Fibroblast of lung (primary cell): ENCODE data around the gene C20orf141. TPM values are rescaled to one million over a fixed set of nuclear protein-coding genes. Genes with fewer than 3 reads are reported as not detected.

Experiments used
- DNase-seq, 2 donors: peaks; one replicate each; pipeline versions ENCODE4 v3.0.0 to v3.0.0-alpha.2; 2010; ENCODE audit warnings: low read depth in 2 of 2
- H2AFZ ChIP-seq: 2 replicates; pipeline ENCODE4 v1.5.1; 2012; ENCODE audit warnings: low read length, control low read depth, inconsistent platforms
- H3K27ac ChIP-seq: 2 replicates; pipeline ENCODE4 v1.5.1; 2011; ENCODE audit warnings: low read length, control low read depth; ENCODE audit not compliant: insufficient read depth
- H3K27me3 ChIP-seq: 2 replicates; pipeline ENCODE4 v1.5.1; 2011; ENCODE audit warnings: mild to moderate bottlenecking, low read length; ENCODE audit not compliant: control insufficient read depth, insufficient read depth
- H3K36me3 ChIP-seq: 2 replicates; pipeline ENCODE4 v1.5.1; 2011; ENCODE audit warnings: low read length; ENCODE audit not compliant: control insufficient read depth, insufficient read depth
- H3K4me1 ChIP-seq: 2 replicates; pipeline ENCODE4 v1.5.1; 2011; ENCODE audit warnings: low read length; ENCODE audit not compliant: control insufficient read depth, insufficient read depth; ENCODE audit errors: extremely low read depth
- H3K4me2 ChIP-seq: 2 replicates; pipeline ENCODE4 v1.5.1; 2011; ENCODE audit warnings: low read length, control low read depth; ENCODE audit not compliant: insufficient read depth; ENCODE audit errors: extremely low read depth
- H3K4me3 ChIP-seq, 4 experiments: fragments of 200-600 bp in 1 of 4; sonication (generic) in 1 of 4; replicated peaks in 1 of 4; 2 replicates each; pipeline ENCODE4 v1.5.1; 2011 to 2016; ENCODE audit warnings: low read length in 4 of 4, low read depth in 3 of 4, mild to moderate bottlenecking in 3 of 4, control low read depth in 2 of 4, inconsistent platforms in 1 of 4, mixed read lengths in 1 of 4; ENCODE audit not compliant: insufficient read depth in 1 of 4; ENCODE audit errors: control extremely low read depth in 1 of 4
- H3K79me2 ChIP-seq: 2 replicates; pipeline ENCODE4 v1.5.1; 2012; ENCODE audit warnings: mild to moderate bottlenecking, low read length, inconsistent platforms; ENCODE audit not compliant: control insufficient read depth, insufficient read depth
- H3K9ac ChIP-seq: 2 replicates; pipeline ENCODE4 v1.5.1; 2011; ENCODE audit warnings: mild to moderate bottlenecking, low read length, control low read depth; ENCODE audit not compliant: insufficient read depth
- H3K9me3 ChIP-seq: 2 replicates; pipeline ENCODE4 v1.5.1; 2012; ENCODE audit warnings: low read depth, low read length; ENCODE audit not compliant: control insufficient read depth, insufficient read depth
- H4K20me1 ChIP-seq: 2 replicates; pipeline ENCODE4 v1.5.1; 2011; ENCODE audit warnings: low read length; ENCODE audit not compliant: control insufficient read depth, insufficient read depth; ENCODE audit errors: extremely low read depth
- EZH2 ChIP-seq: IDR thresholded peaks from 2 replicates; pipeline ENCODE4 v1.5.1; 2012; ENCODE audit warnings: low read length, control low read depth, mild to moderate bottlenecking; ENCODE audit errors: missing control alignments
- polyA plus RNA-seq, 2 donors: library from polyadenylated mRNA; depleted of rRNA in 1 of 2; stranded (reverse) in 1 of 2; unstranded in 1 of 2; fragments of >200 nt; gene quantifications; 2 replicates each; pipeline ENCODE4 v1.2.1, GENCODE V29; 2011 to 2012; ENCODE audit warnings: missing spikeins in 1 of 2
- total RNA-seq: library from RNA; depleted of rRNA; stranded (reverse); fragments of >200 nt; gene quantifications from 2 replicates; pipeline ENCODE4 v1.2.1, GENCODE V29; 2014
- TF ChIP-seq, protein P1 (sequence below), 2 donors: IDR thresholded peaks in 1 of 2; conservative IDR thresholded peaks in 1 of 2; 1 replicate in 1 of 2; 2 replicates in 1 of 2; pipeline ENCODE4 v1.5.1; 2011 to 2012; ENCODE audit warnings: low read length in 2 of 2, control low read depth in 1 of 2, inconsistent platforms in 1 of 2, low read depth in 1 of 2, mild to moderate bottlenecking in 1 of 2

C20orf141 gene
- total and polyA plus RNA-seq, 2 donors (not counting 1 experiment from before 2014, with no cell fraction given), result 0.57 TPM; not detected in 1

DNA sequence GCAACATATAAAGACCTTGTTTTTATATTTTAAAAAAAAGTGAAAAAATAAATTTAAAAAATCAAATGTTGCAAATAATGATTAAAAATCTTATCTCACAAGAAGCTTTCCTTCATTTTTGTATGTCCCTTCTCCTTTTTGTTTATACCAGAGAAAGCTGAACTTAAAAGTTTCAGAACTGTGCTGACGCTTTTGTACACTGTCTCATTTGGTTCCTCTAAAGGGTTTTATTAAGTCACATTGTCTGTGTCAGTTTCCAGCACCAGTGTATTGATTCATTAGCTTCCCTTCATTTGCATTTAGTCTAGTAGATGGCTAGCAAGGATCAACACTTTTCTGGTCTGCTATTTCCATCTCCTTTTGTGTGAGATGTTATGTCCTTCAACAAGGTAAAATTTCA lies 19.0 kb downstream of the C20orf141 start:
- Histone ChIP-seq H3K4me2 (no peak overlapping the region), H3K27ac (no peak overlapping the region), H3K36me3 (peaks cover 10% of the 10 kb centered on the region), H3K4me3 (no peak overlapping the region), H3K79me2 (no peaks in the 10 kb centered on the region), H3K27me3 (no peaks in the 10 kb centered on the region), H2AFZ (no peak overlapping the region), H3K9me3 (no peaks in the 10 kb centered on the region), H3K9ac (no peak overlapping the region), H4K20me1 (no peaks in the 10 kb centered on the region), H3K4me1 (no peaks in the 10 kb centered on the region)
- TF ChIP-seq, protein P1, sequence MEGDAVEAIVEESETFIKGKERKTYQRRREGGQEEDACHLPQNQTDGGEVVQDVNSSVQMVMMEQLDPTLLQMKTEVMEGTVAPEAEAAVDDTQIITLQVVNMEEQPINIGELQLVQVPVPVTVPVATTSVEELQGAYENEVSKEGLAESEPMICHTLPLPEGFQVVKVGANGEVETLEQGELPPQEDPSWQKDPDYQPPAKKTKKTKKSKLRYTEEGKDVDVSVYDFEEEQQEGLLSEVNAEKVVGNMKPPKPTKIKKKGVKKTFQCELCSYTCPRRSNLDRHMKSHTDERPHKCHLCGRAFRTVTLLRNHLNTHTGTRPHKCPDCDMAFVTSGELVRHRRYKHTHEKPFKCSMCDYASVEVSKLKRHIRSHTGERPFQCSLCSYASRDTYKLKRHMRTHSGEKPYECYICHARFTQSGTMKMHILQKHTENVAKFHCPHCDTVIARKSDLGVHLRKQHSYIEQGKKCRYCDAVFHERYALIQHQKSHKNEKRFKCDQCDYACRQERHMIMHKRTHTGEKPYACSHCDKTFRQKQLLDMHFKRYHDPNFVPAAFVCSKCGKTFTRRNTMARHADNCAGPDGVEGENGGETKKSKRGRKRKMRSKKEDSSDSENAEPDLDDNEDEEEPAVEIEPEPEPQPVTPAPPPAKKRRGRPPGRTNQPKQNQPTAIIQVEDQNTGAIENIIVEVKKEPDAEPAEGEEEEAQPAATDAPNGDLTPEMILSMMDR (conservative IDR thresholded peaks at IDR 0.05 in 1 of 2, IDR thresholded peaks at IDR 0.05 in 1 of 2; ENCODE audit: low read depth in 1 of 2, low read length in 2 of 2), result no peak
- TF ChIP-seq EZH2, result no peak
- DNase-seq, result no peak

DNA sequence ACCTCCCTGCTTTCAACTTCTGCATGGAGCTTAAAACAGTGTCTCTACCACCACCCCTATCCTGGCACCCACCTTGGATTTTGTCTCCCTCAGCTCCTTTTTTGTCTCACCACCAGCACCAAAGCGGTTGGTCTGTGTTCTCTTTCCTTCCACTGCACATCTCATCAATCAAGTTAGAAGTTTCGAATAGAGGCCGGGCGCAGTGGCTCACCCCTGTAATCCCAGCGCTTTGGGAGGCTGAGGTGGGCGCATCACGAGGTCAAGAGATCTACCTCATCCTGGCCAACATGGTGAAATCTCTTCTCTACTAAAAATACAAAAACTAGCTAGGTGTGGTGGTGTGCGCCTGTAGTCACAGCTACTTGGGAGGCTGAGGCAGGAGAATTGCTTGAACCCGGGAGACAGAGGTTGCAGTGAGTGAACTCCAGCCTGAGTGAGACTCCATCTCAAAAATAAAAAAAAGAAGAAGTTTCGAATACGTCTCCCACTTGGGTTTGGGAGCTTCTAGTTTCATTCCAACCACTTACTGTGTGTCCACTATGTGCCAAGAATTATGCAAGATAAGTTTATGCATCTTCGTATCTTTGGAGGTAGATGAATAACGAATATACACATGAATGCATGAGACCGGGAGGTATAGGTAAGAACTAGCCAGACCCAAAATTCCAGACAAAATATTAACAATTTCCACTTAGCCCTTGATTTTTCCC lies 19.8 kb downstream of the C20orf141 start:
- Histone ChIP-seq H3K36me3 (peaks cover 10% of the 10 kb centered on the region), H3K27ac (no peak overlapping the region), H4K20me1 (no peaks in the 10 kb centered on the region), H3K9me3 (no peaks in the 10 kb centered on the region), H3K79me2 (no peaks in the 10 kb centered on the region), H3K4me2 (no peak overlapping the region), H2AFZ (no peak overlapping the region), H3K9ac (no peak overlapping the region), H3K4me1 (no peaks in the 10 kb centered on the region), H3K27me3 (no peaks in the 10 kb centered on the region), H3K4me3 (no peak overlapping the region)
- TF ChIP-seq, protein P1 (conservative IDR thresholded peaks at IDR 0.05 in 1 of 2, IDR thresholded peaks at IDR 0.05 in 1 of 2; ENCODE audit: low read depth in 1 of 2, low read length in 2 of 2), result no peak
- no peak for TF ChIP-seq EZH2
- DNase-seq, result no peak

DNA sequence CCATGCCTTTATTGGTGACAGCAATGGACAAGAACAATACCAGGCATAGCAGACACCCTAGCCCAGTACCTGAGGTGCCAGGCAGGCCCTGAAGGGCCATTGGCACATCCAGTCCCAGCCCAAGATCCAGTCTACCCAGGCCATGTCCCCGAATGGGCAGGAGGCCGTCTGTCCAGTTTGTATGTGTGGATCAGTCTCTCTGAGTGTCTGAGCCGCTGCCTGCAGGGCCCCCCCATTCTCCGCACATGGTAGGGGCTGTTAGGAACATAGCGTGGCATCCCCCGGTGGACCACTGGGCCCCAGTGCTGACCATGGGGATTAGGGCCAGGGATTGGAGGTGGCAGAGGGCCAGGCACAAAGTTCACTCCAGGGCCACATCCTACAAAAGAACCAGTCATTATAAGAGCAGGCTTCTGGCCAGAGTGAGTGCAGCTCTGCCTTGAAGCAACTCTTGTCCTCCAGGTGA lies 20.6 kb downstream of the C20orf141 start:
- H3K9ac ChIP-seq, result no peak overlapping the region
- H3K27ac ChIP-seq, result no peak overlapping the region
- no peak for DNase-seq
- no peaks in the 10 kb centered on the region for H3K27me3 ChIP-seq
- no peaks in the 10 kb centered on the region for H3K79me2 ChIP-seq
- TF ChIP-seq, protein P1 (conservative IDR thresholded peaks at IDR 0.05 in 1 of 2, IDR thresholded peaks at IDR 0.05 in 1 of 2; ENCODE audit: low read depth in 1 of 2, low read length in 2 of 2), result no peak
- TF ChIP-seq EZH2, result no peak
- peaks cover 10% of the 10 kb centered on the region for H3K36me3 ChIP-seq
- no peak overlapping the region for H3K4me3 ChIP-seq
- H3K9me3 ChIP-seq, result no peaks in the 10 kb centered on the region
- H3K4me1 ChIP-seq, result no peaks in the 10 kb centered on the region
- no peak overlapping the region for H3K4me2 ChIP-seq
- H4K20me1 ChIP-seq, result no peaks in the 10 kb centered on the region
- no peak overlapping the region for H2AFZ ChIP-seq
